ENCODE measurements around the gene SELENOO. TPM values are rescaled to one million over a fixed set of nuclear protein-coding genes. Genes with fewer than 3 reads are reported as not detected.

Gene SELENOO
- total and polyA plus RNA-seq, 2 of the 13 experiments (the other 11 are each of a cell fraction or from before 2014, with no cell fraction given): 14.4 to 19.0 TPM

DNA sequence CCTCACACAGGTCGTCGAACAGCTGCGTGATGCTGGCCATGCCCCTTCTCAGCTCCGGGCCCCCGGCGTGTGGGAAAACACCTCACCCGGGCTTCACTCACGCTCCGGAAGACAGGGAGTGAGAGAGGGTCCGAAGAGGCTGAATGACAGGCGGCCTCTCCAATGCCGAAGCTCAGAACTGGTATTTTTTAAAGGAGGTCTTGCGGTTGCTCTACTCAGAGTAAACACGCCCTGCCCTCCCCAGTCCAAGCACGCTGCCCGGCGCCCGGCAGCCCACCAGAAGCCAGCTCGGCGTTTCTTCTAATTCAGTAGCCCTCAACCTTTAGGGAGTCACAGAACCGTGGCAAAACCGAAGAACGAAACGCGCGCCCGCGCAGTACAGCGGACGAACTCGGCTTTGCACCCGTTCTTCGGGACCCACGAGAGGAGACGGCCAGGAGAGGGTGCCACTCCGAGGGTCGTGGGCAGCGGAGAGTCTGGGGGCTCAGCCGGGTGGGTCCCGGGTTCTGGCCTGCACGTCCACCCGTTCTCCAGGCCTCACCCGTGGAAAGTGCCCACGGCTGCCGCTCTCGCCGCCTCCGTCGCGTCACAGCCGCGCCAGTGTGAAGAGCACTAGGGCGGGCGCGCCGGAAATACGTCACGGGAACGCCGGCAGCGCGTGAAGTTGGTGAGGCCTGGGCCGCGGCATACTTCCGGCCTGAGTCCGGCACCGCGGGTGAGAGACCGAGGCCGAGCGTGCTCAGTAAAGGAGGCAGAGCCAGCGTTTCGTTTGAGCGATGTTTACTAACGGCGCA is 43.8 kb downstream of the SELENOO start, which contains the start of gene TUBGCP6 (continued):
- TF ChIP-seq ZBTB39 (CRISPR knock-in tag; IDR thresholded peaks at IDR 0.05): no peak; the same call in 1 of the 2 replicates
- peak; percentile 92; the same call in 1 of the 2 replicates for TF ChIP-seq ZNF788 (CRISPR knock-in tag; IDR thresholded peaks at IDR 0.05; ENCODE audit: borderline replicate concordance)
- peak; percentile 52; the same call in 1 of the 2 replicates for TF ChIP-seq ZNF782 (CRISPR knock-in tag; IDR thresholded peaks at IDR 0.05; ENCODE audit: borderline replicate concordance)
- TF ChIP-seq, protein P1, sequence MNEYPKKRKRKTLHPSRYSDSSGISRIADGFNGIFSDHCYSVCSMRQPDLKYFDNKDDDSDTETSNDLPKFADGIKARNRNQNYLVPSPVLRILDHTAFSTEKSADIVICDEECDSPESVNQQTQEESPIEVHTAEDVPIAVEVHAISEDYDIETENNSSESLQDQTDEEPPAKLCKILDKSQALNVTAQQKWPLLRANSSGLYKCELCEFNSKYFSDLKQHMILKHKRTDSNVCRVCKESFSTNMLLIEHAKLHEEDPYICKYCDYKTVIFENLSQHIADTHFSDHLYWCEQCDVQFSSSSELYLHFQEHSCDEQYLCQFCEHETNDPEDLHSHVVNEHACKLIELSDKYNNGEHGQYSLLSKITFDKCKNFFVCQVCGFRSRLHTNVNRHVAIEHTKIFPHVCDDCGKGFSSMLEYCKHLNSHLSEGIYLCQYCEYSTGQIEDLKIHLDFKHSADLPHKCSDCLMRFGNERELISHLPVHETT (CRISPR knock-in tag; conservative IDR thresholded peaks at IDR 0.05): peak; percentile 65
- peak; percentile 94 for TF ChIP-seq KDM3A (CRISPR knock-in tag; IDR thresholded peaks at IDR 0.05; ENCODE audit: low read depth)
- no peak for TF ChIP-seq HMG20A (CRISPR knock-in tag; IDR thresholded peaks at IDR 0.05; ENCODE audit: borderline replicate concordance)
- 0 out of 2 replicates have a peak, but pooled peaks have one; percentile 7 for TF ChIP-seq ZFP82 (CRISPR knock-in tag; IDR thresholded peaks at IDR 0.05; ENCODE audit: borderline replicate concordance)
- peak; percentile 65; the same call in 1 of the 2 replicates for TF ChIP-seq RFXAP (CRISPR knock-in tag; IDR thresholded peaks at IDR 0.05; ENCODE audit: borderline replicate concordance)
- no peak; the same call in 1 of the 2 replicates for TF ChIP-seq ZNF513 (CRISPR knock-in tag; conservative IDR thresholded peaks at IDR 0.05)
- no peak for TF ChIP-seq ZNF720 (CRISPR knock-in tag; IDR thresholded peaks at IDR 0.05)
- TF ChIP-seq ISL2 (CRISPR knock-in tag; IDR thresholded peaks at IDR 0.05): peak; percentile 32; the same call in 1 of the 2 replicates
- TF ChIP-seq ZNF672 (CRISPR knock-in tag; IDR thresholded peaks at IDR 0.05): no peak; the same call in 1 of the 2 replicates
- peak; percentile 93; the same call in 1 of the 2 replicates for TF ChIP-seq KAT7 (CRISPR knock-in tag; IDR thresholded peaks at IDR 0.05; ENCODE audit: borderline replicate concordance)
- no peak for TF ChIP-seq NR3C1 (CRISPR knock-in tag; IDR thresholded peaks at IDR 0.05)
- TF ChIP-seq KLF12 (CRISPR knock-in tag; IDR thresholded peaks at IDR 0.05; ENCODE audit: borderline replicate concordance): peak; percentile 95
- no peak for TF ChIP-seq PHB2 (IDR thresholded peaks at IDR 0.05; ENCODE audit: partially characterized antibody)
- TF ChIP-seq, protein P2, sequence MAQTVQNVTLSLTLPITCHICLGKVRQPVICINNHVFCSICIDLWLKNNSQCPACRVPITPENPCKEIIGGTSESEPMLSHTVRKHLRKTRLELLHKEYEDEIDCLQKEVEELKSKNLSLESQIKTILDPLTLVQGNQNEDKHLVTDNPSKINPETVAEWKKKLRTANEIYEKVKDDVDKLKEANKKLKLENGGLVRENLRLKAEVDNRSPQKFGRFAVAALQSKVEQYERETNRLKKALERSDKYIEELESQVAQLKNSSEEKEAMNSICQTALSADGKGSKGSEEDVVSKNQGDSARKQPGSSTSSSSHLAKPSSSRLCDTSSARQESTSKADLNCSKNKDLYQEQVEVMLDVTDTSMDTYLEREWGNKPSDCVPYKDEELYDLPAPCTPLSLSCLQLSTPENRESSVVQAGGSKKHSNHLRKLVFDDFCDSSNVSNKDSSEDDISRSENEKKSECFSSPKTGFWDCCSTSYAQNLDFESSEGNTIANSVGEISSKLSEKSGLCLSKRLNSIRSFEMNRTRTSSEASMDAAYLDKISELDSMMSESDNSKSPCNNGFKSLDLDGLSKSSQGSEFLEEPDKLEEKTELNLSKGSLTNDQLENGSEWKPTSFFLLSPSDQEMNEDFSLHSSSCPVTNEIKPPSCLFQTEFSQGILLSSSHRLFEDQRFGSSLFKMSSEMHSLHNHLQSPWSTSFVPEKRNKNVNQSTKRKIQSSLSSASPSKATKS (CRISPR knock-in tag; IDR thresholded peaks at IDR 0.05): no peak
- peak; percentile 64; the same call in 1 of the 2 replicates for TF ChIP-seq SP4 (CRISPR knock-in tag; IDR thresholded peaks at IDR 0.05)
- no peak for TF ChIP-seq KLF9 (CRISPR knock-in tag; IDR thresholded peaks at IDR 0.05; ENCODE audit: low read depth)

All from HepG2 (cell line).